Neural cell (in vitro differentiated cells): ENCODE measurements around the gene NDFIP2.

Experiments used
- TAF1 ChIP-seq: IDR thresholded peaks from 2 replicates; pipeline ENCODE4 v1.6.1; 2012; ENCODE audit warnings: low read depth
- TF ChIP-seq, protein P1 (sequence below): fragments of 450-650 bp; IDR thresholded peaks from 2 replicates; pipeline ENCODE4 v1.5.1; 2014; ENCODE audit warnings: antibody characterized with exemption, mild to moderate bottlenecking, moderate library complexity; ENCODE audit not compliant: poor library complexity, severe bottlenecking
- TF ChIP-seq, protein P2 (sequence below): IDR thresholded peaks from 2 replicates; pipeline ENCODE4 v1.6.1; 2012; ENCODE audit warnings: borderline replicate concordance

GRCh38 chr13:79589603-79590393 lies 108.8 kb downstream of the NDFIP2 start:
- TF ChIP-seq, protein P1, sequence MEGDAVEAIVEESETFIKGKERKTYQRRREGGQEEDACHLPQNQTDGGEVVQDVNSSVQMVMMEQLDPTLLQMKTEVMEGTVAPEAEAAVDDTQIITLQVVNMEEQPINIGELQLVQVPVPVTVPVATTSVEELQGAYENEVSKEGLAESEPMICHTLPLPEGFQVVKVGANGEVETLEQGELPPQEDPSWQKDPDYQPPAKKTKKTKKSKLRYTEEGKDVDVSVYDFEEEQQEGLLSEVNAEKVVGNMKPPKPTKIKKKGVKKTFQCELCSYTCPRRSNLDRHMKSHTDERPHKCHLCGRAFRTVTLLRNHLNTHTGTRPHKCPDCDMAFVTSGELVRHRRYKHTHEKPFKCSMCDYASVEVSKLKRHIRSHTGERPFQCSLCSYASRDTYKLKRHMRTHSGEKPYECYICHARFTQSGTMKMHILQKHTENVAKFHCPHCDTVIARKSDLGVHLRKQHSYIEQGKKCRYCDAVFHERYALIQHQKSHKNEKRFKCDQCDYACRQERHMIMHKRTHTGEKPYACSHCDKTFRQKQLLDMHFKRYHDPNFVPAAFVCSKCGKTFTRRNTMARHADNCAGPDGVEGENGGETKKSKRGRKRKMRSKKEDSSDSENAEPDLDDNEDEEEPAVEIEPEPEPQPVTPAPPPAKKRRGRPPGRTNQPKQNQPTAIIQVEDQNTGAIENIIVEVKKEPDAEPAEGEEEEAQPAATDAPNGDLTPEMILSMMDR = no peak
- TF ChIP-seq, protein P2, sequence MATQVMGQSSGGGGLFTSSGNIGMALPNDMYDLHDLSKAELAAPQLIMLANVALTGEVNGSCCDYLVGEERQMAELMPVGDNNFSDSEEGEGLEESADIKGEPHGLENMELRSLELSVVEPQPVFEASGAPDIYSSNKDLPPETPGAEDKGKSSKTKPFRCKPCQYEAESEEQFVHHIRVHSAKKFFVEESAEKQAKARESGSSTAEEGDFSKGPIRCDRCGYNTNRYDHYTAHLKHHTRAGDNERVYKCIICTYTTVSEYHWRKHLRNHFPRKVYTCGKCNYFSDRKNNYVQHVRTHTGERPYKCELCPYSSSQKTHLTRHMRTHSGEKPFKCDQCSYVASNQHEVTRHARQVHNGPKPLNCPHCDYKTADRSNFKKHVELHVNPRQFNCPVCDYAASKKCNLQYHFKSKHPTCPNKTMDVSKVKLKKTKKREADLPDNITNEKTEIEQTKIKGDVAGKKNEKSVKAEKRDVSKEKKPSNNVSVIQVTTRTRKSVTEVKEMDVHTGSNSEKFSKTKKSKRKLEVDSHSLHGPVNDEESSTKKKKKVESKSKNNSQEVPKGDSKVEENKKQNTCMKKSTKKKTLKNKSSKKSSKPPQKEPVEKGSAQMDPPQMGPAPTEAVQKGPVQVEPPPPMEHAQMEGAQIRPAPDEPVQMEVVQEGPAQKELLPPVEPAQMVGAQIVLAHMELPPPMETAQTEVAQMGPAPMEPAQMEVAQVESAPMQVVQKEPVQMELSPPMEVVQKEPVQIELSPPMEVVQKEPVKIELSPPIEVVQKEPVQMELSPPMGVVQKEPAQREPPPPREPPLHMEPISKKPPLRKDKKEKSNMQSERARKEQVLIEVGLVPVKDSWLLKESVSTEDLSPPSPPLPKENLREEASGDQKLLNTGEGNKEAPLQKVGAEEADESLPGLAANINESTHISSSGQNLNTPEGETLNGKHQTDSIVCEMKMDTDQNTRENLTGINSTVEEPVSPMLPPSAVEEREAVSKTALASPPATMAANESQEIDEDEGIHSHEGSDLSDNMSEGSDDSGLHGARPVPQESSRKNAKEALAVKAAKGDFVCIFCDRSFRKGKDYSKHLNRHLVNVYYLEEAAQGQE = no peak
- no peak for TF ChIP-seq TAF1
